ENCODE data around the gene PPP1R3G.
"Not testable (repeated sequence)": the region's sequence is repeated elsewhere in the genome, so short reads cannot be mapped to it uniquely, and the experiment has no call there.

PPP1R3G gene

GRCh38 chr6:5054245-5054873, 30.8 kb upstream of the PPP1R3G start:
- DNase-seq (ENCODE audit: extremely low read depth, insufficient read length): no peak
- TF ChIP-seq CTCF (IDR thresholded peaks at IDR 0.05; ENCODE audit: insufficient read depth, low read length, poor library complexity, severe bottlenecking): no peak
- no peaks in the 10 kb centered on the region for H3K36me3 ChIP-seq (ENCODE audit: control insufficient read depth, insufficient read depth, low read length)
- H3K4me3 ChIP-seq (replicated peaks; ENCODE audit: low read depth, low read length): no peak overlapping the region
- no peaks in the 10 kb centered on the region for H3K27me3 ChIP-seq (replicated peaks; ENCODE audit: control insufficient read depth, insufficient read depth, low read length)

- no peaks in the 10 kb centered on the region for H3K27me3 ChIP-seq (replicated peaks; ENCODE audit: control insufficient read depth, insufficient read depth, low read length)
- H3K36me3 ChIP-seq (ENCODE audit: control insufficient read depth, insufficient read depth, low read length): no peaks in the 10 kb centered on the region
- no peak overlapping the region for H3K4me3 ChIP-seq (replicated peaks; ENCODE audit: low read depth, low read length)
- no peak for TF ChIP-seq CTCF (IDR thresholded peaks at IDR 0.05; ENCODE audit: insufficient read depth, low read length, poor library complexity, severe bottlenecking)
- no peak for DNase-seq (ENCODE audit: extremely low read depth, insufficient read length)
Measured at GRCh38 chr6:5055118-5055517, 30.0 kb upstream of the PPP1R3G start.

- H3K27me3 ChIP-seq (replicated peaks; ENCODE audit: control insufficient read depth, insufficient read depth, low read length): no peaks in the 10 kb centered on the region
- DNase-seq (ENCODE audit: extremely low read depth, insufficient read length): no peak
- no peak overlapping the region for H3K4me3 ChIP-seq (replicated peaks; ENCODE audit: low read depth, low read length)
- no peaks in the 10 kb centered on the region for H3K36me3 ChIP-seq (ENCODE audit: control insufficient read depth, insufficient read depth, low read length)
- TF ChIP-seq CTCF (IDR thresholded peaks at IDR 0.05; ENCODE audit: insufficient read depth, low read length, poor library complexity, severe bottlenecking): no peak
Measured at GRCh38 chr6:5058254-5058653, 26.9 kb upstream of the PPP1R3G start.

- Histone ChIP-seq H3K4me3 (replicated peaks; ENCODE audit: low read depth, low read length) (no peak overlapping the region), H3K36me3 (ENCODE audit: control insufficient read depth, insufficient read depth, low read length) (no peaks in the 10 kb centered on the region), H3K27me3 (replicated peaks; ENCODE audit: control insufficient read depth, insufficient read depth, low read length) (no peaks in the 10 kb centered on the region)
- TF ChIP-seq CTCF (IDR thresholded peaks at IDR 0.05; ENCODE audit: insufficient read depth, low read length, poor library complexity, severe bottlenecking): no peak
- no peak for DNase-seq (ENCODE audit: extremely low read depth, insufficient read length)
Measured at GRCh38 chr6:5059036-5059896, 25.9 kb upstream of the PPP1R3G start.

- not testable (repeated sequence) for H3K27me3 ChIP-seq (replicated peaks; ENCODE audit: control insufficient read depth, insufficient read depth, low read length); H3K36me3 ChIP-seq (ENCODE audit: control insufficient read depth, insufficient read depth, low read length); DNase-seq (ENCODE audit: extremely low read depth, insufficient read length); H3K4me3 ChIP-seq (replicated peaks; ENCODE audit: low read depth, low read length)
Measured at GRCh38 chr6:5060439-5060838, 24.7 kb upstream of the PPP1R3G start.

GRCh38 chr6:5061152-5061551, 24.0 kb upstream of the PPP1R3G start:
- no peak for TF ChIP-seq CTCF (IDR thresholded peaks at IDR 0.05; ENCODE audit: insufficient read depth, low read length, poor library complexity, severe bottlenecking)
- no peak for DNase-seq (ENCODE audit: extremely low read depth, insufficient read length)
- no peak overlapping the region for H3K4me3 ChIP-seq (replicated peaks; ENCODE audit: low read depth, low read length)
- no peaks in the 10 kb centered on the region for H3K27me3 ChIP-seq (replicated peaks; ENCODE audit: control insufficient read depth, insufficient read depth, low read length)
- no peaks in the 10 kb centered on the region for H3K36me3 ChIP-seq (ENCODE audit: control insufficient read depth, insufficient read depth, low read length)

All from GM06990 (cell line).